Measurements from ENCODE around the gene CBARP. TPM values are rescaled to one million over a fixed set of nuclear protein-coding genes. Genes with fewer than 3 reads are reported as not detected.

Gene CBARP
- total RNA-seq, 1 donor from 2014 or later, result 1.2 TPM

GRCh38 chr19:1249990-1250436 lies 12.2 kb upstream of the CBARP start:
- H3K36me3 Mint-ChIP-seq, result peaks cover 6% of the 10 kb centered on the region
- peaks cover 13% of the 10 kb centered on the region for H3K4me1 Mint-ChIP-seq
- Histone ChIP-seq H3K4me1 (peaks cover 14% of the 10 kb centered on the region), H3K4me2 (peak overlapping the region; percentile 89), H3K9ac (peak overlapping the region; percentile 74), H3K4me3 (peak overlapping the region; percentile 90), H3K36me3 (no peaks in the 10 kb centered on the region), H3K27ac (peak overlapping the region; percentile 82), H3K27me3 (no peaks in the 10 kb centered on the region), H3K9me3 (ENCODE audit: low read depth) (no peaks in the 10 kb centered on the region), H4K20me1 (ENCODE audit: low read depth) (peaks cover 62% of the 10 kb centered on the region), H3K79me2 (ENCODE audit: low read depth) (peaks cover 54% of the 10 kb centered on the region), H3F3A (ENCODE audit: low read depth) (peaks cover 54% of the 10 kb centered on the region), H2AFZ (replicated peaks) (no peak overlapping the region)
- no peak for DNase-seq (ENCODE audit: low spot score)
- no peaks in the 10 kb centered on the region for H3K9me3 Mint-ChIP-seq
- H3K27me3 Mint-ChIP-seq (ENCODE audit: insufficient read depth, low read depth), result peaks cover 6% of the 10 kb centered on the region
- peak overlapping the region; percentile 91 for H3K4me3 Mint-ChIP-seq
- no peak for TF ChIP-seq CTCF (IDR thresholded peaks at IDR 0.05)
- no peak for TF ChIP-seq EZH2 (IDR thresholded peaks at IDR 0.05)
- TF ChIP-seq EZH2phosphoT487 (IDR thresholded peaks at IDR 0.05), result no peak
- H3K27ac Mint-ChIP-seq, result no peak overlapping the region

- Histone ChIP-seq H3K27ac (peak overlapping the region; percentile 92), H4K20me1 (ENCODE audit: low read depth) (peaks cover 62% of the 10 kb centered on the region), H3K9me3 (ENCODE audit: low read depth) (no peaks in the 10 kb centered on the region), H3K79me2 (ENCODE audit: low read depth) (peaks cover 48% of the 10 kb centered on the region), H3K4me1 (peaks cover 18% of the 10 kb centered on the region), H3K4me3 (peak overlapping the region; percentile 90), H3F3A (ENCODE audit: low read depth) (peaks cover 53% of the 10 kb centered on the region), H3K9ac (peak overlapping the region; percentile 74), H3K27me3 (no peaks in the 10 kb centered on the region), H3K4me2 (peak overlapping the region; percentile 89), H2AFZ (replicated peaks) (no peak overlapping the region), H3K36me3 (no peaks in the 10 kb centered on the region)
- H3K9me3 Mint-ChIP-seq, result no peaks in the 10 kb centered on the region
- peak overlapping the region; percentile 91 for H3K4me3 Mint-ChIP-seq
- DNase-seq (ENCODE audit: low spot score), result peak; percentile 99
- H3K36me3 Mint-ChIP-seq, result peaks cover under 1% of the 10 kb centered on the region
- no peak for TF ChIP-seq EZH2phosphoT487 (IDR thresholded peaks at IDR 0.05)
- no peak for TF ChIP-seq CTCF (IDR thresholded peaks at IDR 0.05)
- no peak for TF ChIP-seq EZH2 (IDR thresholded peaks at IDR 0.05)
- peaks cover 3% of the 10 kb centered on the region for H3K27me3 Mint-ChIP-seq (ENCODE audit: insufficient read depth, low read depth)
- peaks cover 12% of the 10 kb centered on the region for H3K4me1 Mint-ChIP-seq
- no peak overlapping the region for H3K27ac Mint-ChIP-seq
Observed at GRCh38 chr19:1249298-1249989, 11.6 kb upstream of the CBARP start.

- Histone ChIP-seq H3K27ac (peak overlapping the region; percentile 92), H3K27me3 (no peaks in the 10 kb centered on the region), H3K4me3 (peak overlapping the region; percentile 90), H4K20me1 (ENCODE audit: low read depth) (peaks cover 60% of the 10 kb centered on the region), H3K36me3 (no peaks in the 10 kb centered on the region), H3K9ac (no peak overlapping the region), H2AFZ (replicated peaks) (no peak overlapping the region), H3K4me2 (peak overlapping the region; percentile 79), H3K79me2 (ENCODE audit: low read depth) (peaks cover 42% of the 10 kb centered on the region), H3K4me1 (peaks cover 18% of the 10 kb centered on the region), H3K9me3 (ENCODE audit: low read depth) (no peaks in the 10 kb centered on the region), H3F3A (ENCODE audit: low read depth) (peaks cover 47% of the 10 kb centered on the region)
- DNase-seq (ENCODE audit: low spot score), result no peak
- Mint-ChIP-seq H3K27me3 (ENCODE audit: insufficient read depth, low read depth) (peaks cover 2% of the 10 kb centered on the region), H3K27ac (no peak overlapping the region), H3K4me1 (peaks cover 12% of the 10 kb centered on the region), H3K4me3 (peak overlapping the region; percentile 85), H3K9me3 (no peaks in the 10 kb centered on the region), H3K36me3 (no peaks in the 10 kb centered on the region)
- TF ChIP-seq EZH2 (IDR thresholded peaks at IDR 0.05) (no peak), EZH2phosphoT487 (IDR thresholded peaks at IDR 0.05) (no peak), CTCF (IDR thresholded peaks at IDR 0.05) (peak; percentile 75)
Observed at GRCh38 chr19:1248786-1249297, 11.0 kb upstream of the CBARP start.
